Measurements from ENCODE around the gene SLC30A7. TPM values are rescaled to one million over a fixed set of nuclear protein-coding genes. Genes with fewer than 3 reads are reported as not detected.

Gene SLC30A7
- total RNA-seq, 1 donor from 2014 or later: 30.1 TPM

DNA sequence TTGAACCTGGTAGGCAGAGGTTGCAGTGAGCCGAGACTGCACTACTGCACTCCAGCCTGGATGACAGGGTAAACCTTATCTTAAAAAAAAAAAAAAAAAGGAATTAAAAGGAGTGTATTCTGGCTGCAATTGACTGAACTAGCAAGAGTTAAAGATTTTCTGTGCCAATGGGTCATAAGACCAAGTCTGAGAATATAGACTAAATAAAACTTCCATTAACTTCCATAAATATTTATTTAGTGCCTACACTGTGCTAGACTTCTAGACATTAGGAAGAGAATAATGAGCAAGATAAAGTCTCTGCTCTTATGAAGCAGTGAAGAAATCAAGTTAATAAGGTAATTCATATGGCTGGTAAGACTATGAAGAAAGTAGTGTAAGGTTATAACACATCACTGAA lies 102.5 kb downstream of the SLC30A7 start:
- DNase-seq (ENCODE audit: extremely low spot score, unreplicated experiment): no peak
- Mint-ChIP-seq H3K36me3 (peaks cover 20% of the 10 kb centered on the region), H3K9me3 (no peaks in the 10 kb centered on the region), H3K27me3 (no peaks in the 10 kb centered on the region), H3K27ac (no peak overlapping the region), H3K4me1 (ENCODE audit: unreplicated experiment) (no peaks in the 10 kb centered on the region), H3K4me3 (no peak overlapping the region)
- TF ChIP-seq, protein P1, sequence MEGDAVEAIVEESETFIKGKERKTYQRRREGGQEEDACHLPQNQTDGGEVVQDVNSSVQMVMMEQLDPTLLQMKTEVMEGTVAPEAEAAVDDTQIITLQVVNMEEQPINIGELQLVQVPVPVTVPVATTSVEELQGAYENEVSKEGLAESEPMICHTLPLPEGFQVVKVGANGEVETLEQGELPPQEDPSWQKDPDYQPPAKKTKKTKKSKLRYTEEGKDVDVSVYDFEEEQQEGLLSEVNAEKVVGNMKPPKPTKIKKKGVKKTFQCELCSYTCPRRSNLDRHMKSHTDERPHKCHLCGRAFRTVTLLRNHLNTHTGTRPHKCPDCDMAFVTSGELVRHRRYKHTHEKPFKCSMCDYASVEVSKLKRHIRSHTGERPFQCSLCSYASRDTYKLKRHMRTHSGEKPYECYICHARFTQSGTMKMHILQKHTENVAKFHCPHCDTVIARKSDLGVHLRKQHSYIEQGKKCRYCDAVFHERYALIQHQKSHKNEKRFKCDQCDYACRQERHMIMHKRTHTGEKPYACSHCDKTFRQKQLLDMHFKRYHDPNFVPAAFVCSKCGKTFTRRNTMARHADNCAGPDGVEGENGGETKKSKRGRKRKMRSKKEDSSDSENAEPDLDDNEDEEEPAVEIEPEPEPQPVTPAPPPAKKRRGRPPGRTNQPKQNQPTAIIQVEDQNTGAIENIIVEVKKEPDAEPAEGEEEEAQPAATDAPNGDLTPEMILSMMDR (conservative IDR thresholded peaks at IDR 0.05): no peak

DNA sequence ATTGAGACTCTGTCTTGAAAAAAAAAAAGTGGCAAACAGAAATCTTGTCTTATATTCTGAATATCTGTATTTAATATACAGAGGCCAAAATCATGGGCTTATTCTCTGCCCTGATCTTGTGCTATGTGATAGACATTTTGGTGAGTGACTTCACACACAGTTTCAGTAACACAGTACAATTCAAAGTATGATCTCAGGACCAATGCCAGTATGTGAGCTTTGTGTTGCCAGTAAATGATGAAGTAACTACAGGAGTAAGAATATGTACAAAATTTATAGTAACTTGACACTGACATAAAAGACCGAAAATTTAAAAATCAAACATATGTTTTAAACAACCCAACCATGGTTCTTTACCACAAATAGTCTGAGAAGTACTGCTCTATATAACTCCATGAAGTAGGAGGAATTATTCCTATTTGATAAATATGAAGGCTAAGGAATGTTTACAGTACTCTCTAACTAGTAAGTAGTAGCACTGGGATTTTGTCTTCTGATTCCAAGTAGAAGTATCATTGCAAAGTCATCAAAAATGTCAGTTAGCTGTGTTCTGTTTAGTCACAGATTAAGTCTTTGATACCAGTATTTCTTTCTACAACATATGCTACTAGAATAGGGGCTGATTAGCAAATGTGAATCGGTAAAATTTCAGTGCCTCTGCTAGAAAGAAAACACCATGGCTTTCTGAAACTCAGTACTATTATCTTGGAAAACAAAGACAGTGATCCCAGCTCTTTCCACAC lies 104.4 kb downstream of the SLC30A7 start:
- Mint-ChIP-seq H3K36me3 (peaks cover 21% of the 10 kb centered on the region), H3K4me1 (ENCODE audit: unreplicated experiment) (no peaks in the 10 kb centered on the region), H3K27me3 (no peaks in the 10 kb centered on the region), H3K4me3 (no peak overlapping the region), H3K27ac (no peak overlapping the region), H3K9me3 (no peaks in the 10 kb centered on the region)
- DNase-seq (ENCODE audit: extremely low spot score, unreplicated experiment): no peak
- TF ChIP-seq, protein P1 (conservative IDR thresholded peaks at IDR 0.05): no peak

DNA sequence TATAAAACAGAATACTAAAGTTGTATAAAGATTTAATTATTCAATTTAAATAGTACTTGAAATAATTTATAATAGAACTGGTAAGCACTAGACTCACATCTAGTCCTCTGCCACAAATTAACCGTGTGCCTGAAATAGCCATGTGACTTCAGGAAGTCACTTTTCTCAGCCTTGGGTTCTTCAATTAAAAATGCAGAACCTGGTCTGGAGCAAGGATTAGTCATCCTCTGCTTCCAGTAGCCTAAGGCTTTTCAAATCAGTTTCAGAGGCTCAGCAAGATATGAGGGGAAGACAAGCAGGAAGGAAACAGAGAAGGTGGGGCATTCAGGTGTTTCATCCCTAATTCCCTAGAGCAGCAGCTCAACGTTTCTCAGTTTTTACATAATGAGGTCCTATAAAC lies 106.7 kb downstream of the SLC30A7 start:
- DNase-seq (ENCODE audit: extremely low spot score, unreplicated experiment): no peak
- TF ChIP-seq, protein P1 (conservative IDR thresholded peaks at IDR 0.05): no peak
- Mint-ChIP-seq H3K27ac (no peak overlapping the region), H3K27me3 (no peaks in the 10 kb centered on the region), H3K4me1 (ENCODE audit: unreplicated experiment) (no peaks in the 10 kb centered on the region), H3K9me3 (no peaks in the 10 kb centered on the region), H3K36me3 (peaks cover 25% of the 10 kb centered on the region), H3K4me3 (no peak overlapping the region)

DNA sequence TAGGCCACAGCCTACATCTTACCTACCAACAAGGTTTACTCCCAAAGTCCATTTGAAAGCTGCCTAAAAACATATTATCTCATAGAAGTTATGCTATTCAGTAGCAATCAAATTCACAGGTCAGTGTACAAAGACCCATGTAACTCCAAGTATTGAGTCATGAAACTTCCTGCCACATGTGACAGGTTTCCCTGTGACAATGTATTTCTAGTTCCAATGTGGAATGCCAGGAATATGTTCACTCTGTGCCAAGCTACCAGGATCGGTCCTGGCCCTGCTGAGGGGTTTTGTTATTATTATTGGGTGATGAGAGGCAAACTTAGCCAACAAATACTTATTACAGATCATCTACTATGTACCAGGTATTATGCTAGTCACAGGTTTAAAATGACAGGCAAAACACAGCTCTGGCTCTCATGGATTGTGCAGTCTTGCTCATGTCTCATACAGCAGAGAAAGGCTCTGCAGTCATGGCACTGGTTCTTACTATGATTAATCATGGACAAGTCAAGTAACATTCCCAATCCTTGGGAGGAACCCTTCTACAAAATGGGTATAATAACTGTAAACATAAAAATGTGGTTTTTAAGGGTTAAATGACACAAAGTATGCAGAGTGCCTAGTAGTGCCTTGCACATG lies 107.2 kb downstream of the SLC30A7 start:
- Mint-ChIP-seq H3K36me3 (peaks cover 21% of the 10 kb centered on the region), H3K4me3 (no peak overlapping the region), H3K27me3 (no peaks in the 10 kb centered on the region), H3K4me1 (ENCODE audit: unreplicated experiment) (no peaks in the 10 kb centered on the region), H3K9me3 (no peaks in the 10 kb centered on the region), H3K27ac (no peak overlapping the region)
- TF ChIP-seq, protein P1 (conservative IDR thresholded peaks at IDR 0.05): no peak
- no peak for DNase-seq (ENCODE audit: extremely low spot score, unreplicated experiment)

DNA sequence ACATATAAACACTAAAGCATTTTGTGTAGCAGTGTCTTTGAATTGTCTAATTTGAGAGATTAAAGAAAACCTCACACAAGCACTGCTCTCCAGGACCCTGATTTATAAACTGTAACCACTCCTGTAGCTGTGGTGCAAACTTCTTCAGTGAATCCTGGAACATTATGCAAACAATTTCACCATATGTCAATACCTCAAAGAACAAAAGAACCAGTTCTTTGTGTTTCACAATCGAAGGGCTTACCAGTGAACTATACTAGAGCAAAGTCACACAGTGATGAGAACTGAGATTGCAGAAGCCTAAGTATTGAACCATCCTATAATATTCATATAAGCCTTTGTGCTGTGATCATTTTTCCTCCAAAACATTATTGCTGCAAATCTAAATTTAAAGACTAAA lies 108.2 kb downstream of the SLC30A7 start:
- TF ChIP-seq, protein P1 (conservative IDR thresholded peaks at IDR 0.05): no peak
- Mint-ChIP-seq H3K9me3 (no peaks in the 10 kb centered on the region), H3K36me3 (peaks cover 30% of the 10 kb centered on the region), H3K27ac (no peak overlapping the region), H3K4me1 (ENCODE audit: unreplicated experiment) (no peaks in the 10 kb centered on the region), H3K27me3 (no peaks in the 10 kb centered on the region), H3K4me3 (no peak overlapping the region)
- no peak for DNase-seq (ENCODE audit: extremely low spot score, unreplicated experiment)
